Stimulated activated CD4-positive, alpha-beta T cell treated with anti-CD3 and anti-CD28 coated beads, Interleukin-15, amount 100 ng/mL, for 1 hour (primary cell): ENCODE measurements around the gene WDR17.

Experiments
- DNase-seq, 2 donors: peaks; one replicate each; pipeline ENCODE4 v3.0.0-alpha.2; 2020; ENCODE audit warnings: low read depth in 1 of 2, low spot score in 1 of 2

The WDR17 gene

GRCh38 chr4:176065435-176066291 lies at the start of gene WDR17:
Gene WDR17 (plus strand): TSS chr4:176065841. CDS start chr4:176111581, 45,740 bp downstream.
- peak; percentile 29 to 61 for DNase-seq

GRCh38 chr4:176016601-176017000 lies 49.0 kb upstream of the WDR17 start:
- no peak for DNase-seq

- DNase-seq: no peak
These were observed 45.1 kb upstream of the WDR17 start for GRCh38 chr4:176020481-176021085.

GRCh38 chr4:176030391-176030790 lies 35.2 kb upstream of the WDR17 start:
- DNase-seq: no peak

GRCh38 chr4:176031922-176032321 lies 33.7 kb upstream of the WDR17 start:
- DNase-seq: no peak

GRCh38 chr4:176032454-176032853 lies 33.2 kb upstream of the WDR17 start:
- DNase-seq: no peak

GRCh38 chr4:176034499-176034898 lies 31.1 kb upstream of the WDR17 start:
- no peak for DNase-seq

GRCh38 chr4:176034936-176035335 lies 30.7 kb upstream of the WDR17 start:
- DNase-seq: no peak

GRCh38 chr4:176036585-176037205 lies 28.9 kb upstream of the WDR17 start:
- no peak for DNase-seq

- no peak for DNase-seq
These were observed 26.9 kb upstream of the WDR17 start for GRCh38 chr4:176038789-176039188.

GRCh38 chr4:176042195-176042594 lies 23.4 kb upstream of the WDR17 start:
- no peak for DNase-seq

- no peak for DNase-seq
These were observed 21.6 kb upstream of the WDR17 start for GRCh38 chr4:176043838-176044588.

- no peak for DNase-seq
These were observed 21.1 kb upstream of the WDR17 start for GRCh38 chr4:176044589-176044951.

GRCh38 chr4:176048631-176049030 lies 17.0 kb upstream of the WDR17 start:
- DNase-seq: no peak

- no peak for DNase-seq
These were observed 12.9 kb upstream of the WDR17 start for GRCh38 chr4:176052744-176053143.

GRCh38 chr4:176053785-176054184 lies 11.9 kb upstream of the WDR17 start:
- DNase-seq: no peak

- no peak for DNase-seq
These were observed 10.7 kb upstream of the WDR17 start for GRCh38 chr4:176054942-176055341.

GRCh38 chr4:176063718-176064117 lies 1.9 kb upstream of the WDR17 start:
- DNase-seq: no peak

GRCh38 chr4:176064539-176064938 lies 1.1 kb upstream of the WDR17 start:
- DNase-seq: no peak

GRCh38 chr4:176066757-176067156 lies 1.1 kb downstream of the WDR17 start:
- no peak for DNase-seq

GRCh38 chr4:176077561-176077960 lies 11.9 kb downstream of the WDR17 start:
- no peak for DNase-seq

GRCh38 chr4:176084769-176085168 lies 19.1 kb downstream of the WDR17 start:
- no peak for DNase-seq
